ENCODE results near the gene GPR35.

The GPR35 gene

DNA sequence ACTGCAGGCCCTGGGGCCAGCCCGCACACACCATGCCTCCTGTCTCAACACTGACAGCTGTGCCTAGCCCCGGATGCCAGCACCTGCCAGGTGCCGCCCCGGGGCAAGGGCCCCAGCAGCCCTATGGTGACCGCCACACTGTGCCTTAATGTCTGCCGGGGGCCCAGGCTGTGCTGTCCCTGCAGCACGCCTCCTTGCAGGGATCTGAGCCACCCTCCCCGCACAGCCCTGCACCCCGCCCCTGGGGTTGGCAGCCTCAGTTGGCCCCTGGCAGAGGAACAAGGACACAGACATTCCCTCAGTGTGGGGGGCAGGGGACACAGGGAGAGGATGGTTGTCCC lies 47.2 kb upstream of the GPR35 start:
- no peaks in the 10 kb centered on the region for H3K9me3 ChIP-seq (ENCODE audit: severe bottlenecking)
- peaks cover 23% of the 10 kb centered on the region for H3K4me1 ChIP-seq (ENCODE audit: insufficient read depth, poor library complexity, severe bottlenecking)
- no peak overlapping the region for H3K4me3 ChIP-seq (ENCODE audit: severe bottlenecking)
- no peaks in the 10 kb centered on the region for H3K27me3 ChIP-seq (ENCODE audit: insufficient read depth, poor library complexity, severe bottlenecking)
- ATAC-seq (ENCODE audit: low read depth) (no peak), DNase-seq (ENCODE audit: low spot score) (no peak)
- TF ChIP-seq, protein P1, sequence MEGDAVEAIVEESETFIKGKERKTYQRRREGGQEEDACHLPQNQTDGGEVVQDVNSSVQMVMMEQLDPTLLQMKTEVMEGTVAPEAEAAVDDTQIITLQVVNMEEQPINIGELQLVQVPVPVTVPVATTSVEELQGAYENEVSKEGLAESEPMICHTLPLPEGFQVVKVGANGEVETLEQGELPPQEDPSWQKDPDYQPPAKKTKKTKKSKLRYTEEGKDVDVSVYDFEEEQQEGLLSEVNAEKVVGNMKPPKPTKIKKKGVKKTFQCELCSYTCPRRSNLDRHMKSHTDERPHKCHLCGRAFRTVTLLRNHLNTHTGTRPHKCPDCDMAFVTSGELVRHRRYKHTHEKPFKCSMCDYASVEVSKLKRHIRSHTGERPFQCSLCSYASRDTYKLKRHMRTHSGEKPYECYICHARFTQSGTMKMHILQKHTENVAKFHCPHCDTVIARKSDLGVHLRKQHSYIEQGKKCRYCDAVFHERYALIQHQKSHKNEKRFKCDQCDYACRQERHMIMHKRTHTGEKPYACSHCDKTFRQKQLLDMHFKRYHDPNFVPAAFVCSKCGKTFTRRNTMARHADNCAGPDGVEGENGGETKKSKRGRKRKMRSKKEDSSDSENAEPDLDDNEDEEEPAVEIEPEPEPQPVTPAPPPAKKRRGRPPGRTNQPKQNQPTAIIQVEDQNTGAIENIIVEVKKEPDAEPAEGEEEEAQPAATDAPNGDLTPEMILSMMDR (IDR thresholded peaks at IDR 0.05; ENCODE audit: poor library complexity, severe bottlenecking): no peak
- peaks cover 18% of the 10 kb centered on the region for H3K36me3 ChIP-seq (ENCODE audit: low read depth)
- H3K27ac ChIP-seq (ENCODE audit: poor library complexity, severe bottlenecking): no peak overlapping the region

GRCh38 chr2:240578488-240578887 lies 46.8 kb upstream of the GPR35 start:
- ATAC-seq (ENCODE audit: low read depth) (no peak), DNase-seq (ENCODE audit: low spot score) (no peak)
- peaks cover 26% of the 10 kb centered on the region for H3K4me1 ChIP-seq (ENCODE audit: insufficient read depth, poor library complexity, severe bottlenecking)
- TF ChIP-seq, protein P1 (IDR thresholded peaks at IDR 0.05; ENCODE audit: poor library complexity, severe bottlenecking): no peak
- H3K36me3 ChIP-seq (ENCODE audit: low read depth): peaks cover 18% of the 10 kb centered on the region
- H3K9me3 ChIP-seq (ENCODE audit: severe bottlenecking): no peaks in the 10 kb centered on the region
- H3K27ac ChIP-seq (ENCODE audit: poor library complexity, severe bottlenecking): no peak overlapping the region
- no peak overlapping the region for H3K4me3 ChIP-seq (ENCODE audit: severe bottlenecking)
- no peaks in the 10 kb centered on the region for H3K27me3 ChIP-seq (ENCODE audit: insufficient read depth, poor library complexity, severe bottlenecking)

DNA sequence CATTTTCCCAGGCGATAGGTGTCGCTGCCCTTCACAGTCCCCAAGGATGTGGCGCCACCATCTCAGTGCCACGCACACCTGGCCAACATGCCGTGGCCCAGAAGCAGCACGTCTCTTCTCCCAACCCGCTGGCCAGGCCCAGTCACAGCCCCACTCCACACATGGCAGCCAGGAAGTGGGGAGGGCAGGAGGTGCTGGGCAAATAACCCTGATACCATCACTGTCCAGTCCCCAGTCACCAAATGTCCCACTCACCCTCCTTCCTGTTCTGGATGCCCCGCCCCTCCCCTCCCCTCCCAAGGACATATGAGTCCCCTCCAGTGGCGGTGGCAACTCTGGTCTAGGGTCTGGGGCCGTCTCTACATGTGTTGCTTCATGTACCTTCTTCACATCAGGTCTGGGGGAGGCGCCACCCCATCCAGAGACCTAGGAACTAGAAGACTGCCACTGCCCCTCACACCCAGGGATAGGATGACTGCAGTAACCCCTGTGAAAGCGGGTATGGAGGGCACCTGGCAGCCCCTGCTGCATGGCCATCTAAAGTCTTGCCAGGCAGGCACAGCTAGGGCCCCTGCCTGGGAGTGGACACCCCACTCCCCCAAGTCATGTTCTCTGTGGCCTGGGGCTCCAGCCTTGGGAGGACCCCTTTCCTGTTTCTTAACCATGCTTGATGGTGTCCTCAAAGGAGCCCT lies 46.1 kb upstream of the GPR35 start:
- TF ChIP-seq, protein P1 (IDR thresholded peaks at IDR 0.05; ENCODE audit: poor library complexity, severe bottlenecking): no peak
- DNase-seq (ENCODE audit: low spot score): no peak
- peaks cover 18% of the 10 kb centered on the region for H3K36me3 ChIP-seq (ENCODE audit: low read depth)
- H3K9me3 ChIP-seq (ENCODE audit: severe bottlenecking): no peaks in the 10 kb centered on the region
- no peak for ATAC-seq (ENCODE audit: low read depth)
- H3K27me3 ChIP-seq (ENCODE audit: insufficient read depth, poor library complexity, severe bottlenecking): no peaks in the 10 kb centered on the region
- peaks cover 26% of the 10 kb centered on the region for H3K4me1 ChIP-seq (ENCODE audit: insufficient read depth, poor library complexity, severe bottlenecking)
- H3K4me3 ChIP-seq (ENCODE audit: severe bottlenecking): no peak overlapping the region
- peak overlapping the region; percentile 74 for H3K27ac ChIP-seq (ENCODE audit: poor library complexity, severe bottlenecking)

- H3K27me3 ChIP-seq (ENCODE audit: insufficient read depth, poor library complexity, severe bottlenecking): no peaks in the 10 kb centered on the region
- no peaks in the 10 kb centered on the region for H3K9me3 ChIP-seq (ENCODE audit: severe bottlenecking)
- no peak overlapping the region for H3K4me3 ChIP-seq (ENCODE audit: severe bottlenecking)
- ATAC-seq (ENCODE audit: low read depth): peak; percentile 84
- TF ChIP-seq, protein P1 (IDR thresholded peaks at IDR 0.05; ENCODE audit: poor library complexity, severe bottlenecking): peak; percentile 42
- H3K4me1 ChIP-seq (ENCODE audit: insufficient read depth, poor library complexity, severe bottlenecking): peaks cover 28% of the 10 kb centered on the region
- peaks cover 20% of the 10 kb centered on the region for H3K36me3 ChIP-seq (ENCODE audit: low read depth)
- H3K27ac ChIP-seq (ENCODE audit: poor library complexity, severe bottlenecking): peak overlapping the region; percentile 74
- no peak for DNase-seq (ENCODE audit: low spot score)
Observed at GRCh38 chr2:240579771-240580614, 45.3 kb upstream of the GPR35 start.

Measured in RWPE2 (cell line).